HG03521 (cell line): Measurements from ENCODE around the gene DUSP21.
"Not testable (repeated sequence)": the region's sequence is repeated elsewhere in the genome, so short reads cannot be mapped to it uniquely, and the experiment has no call there.

ENCODE experiments used
- ATAC-seq: cut with Tn5 transposase; IDR thresholded peaks from one replicate; pipeline ENCODE4 v1.9.1; 2021; ENCODE audit warnings: mild to moderate bottlenecking, moderate library complexity; ENCODE audit not compliant: unreplicated experiment

The DUSP21 gene

GRCh38 chrX:44875185-44875489, 31.3 kb downstream of the DUSP21 start:
- no peak for ATAC-seq

- ATAC-seq, result no peak
These were observed 32.3 kb downstream of the DUSP21 start for GRCh38 chrX:44876086-44876485.

GRCh38 chrX:44876767-44877166, 32.9 kb downstream of the DUSP21 start:
- ATAC-seq, result no peak

- ATAC-seq, result no peak
These were observed 35.0 kb downstream of the DUSP21 start for GRCh38 chrX:44878780-44879179.

- ATAC-seq, result no peak
These were observed 37.7 kb downstream of the DUSP21 start for GRCh38 chrX:44881549-44881948.

GRCh38 chrX:44882635-44883034, 38.8 kb downstream of the DUSP21 start:
- ATAC-seq, result no peak

GRCh38 chrX:44884944-44885343, 41.1 kb downstream of the DUSP21 start:
- ATAC-seq, result no peak

- no peak for ATAC-seq
These were observed 46.0 kb downstream of the DUSP21 start for GRCh38 chrX:44889824-44890223.

- no peak for ATAC-seq
These were observed 46.4 kb downstream of the DUSP21 start for GRCh38 chrX:44890247-44890646.

GRCh38 chrX:44890687-44891086, 46.9 kb downstream of the DUSP21 start:
- ATAC-seq, result not testable (repeated sequence)

GRCh38 chrX:44891642-44892041, 47.8 kb downstream of the DUSP21 start:
- ATAC-seq, result no peak
